OCI-LY7 (cell line): ENCODE measurements around the gene FAM20A. TPM values are rescaled to one million over a fixed set of nuclear protein-coding genes. Genes with fewer than 3 reads are reported as not detected.
A peak's percentile ranks its signal among the peaks of the same experiment; 100 is the strongest.

ENCODE experiments used
- Bru-seq: library from RNA; stranded (reverse); fragments of 400-500 nt; gene quantifications from one replicate; lab custom pipeline; 2021; lab: Mats Ljungman, UMichigan
- BruChase-seq, 2 experiments: library from RNA; stranded (reverse); fragments of 400-500 nt; gene quantifications; one replicate each; lab custom pipeline; 2021; lab: Mats Ljungman, UMichigan
- BruUV-seq: library from RNA; stranded (reverse); fragments of 400-500 nt; replicated peaks from 2 replicates; lab custom pipeline; 2021; lab: Mats Ljungman, UMichigan
- CTCF ChIA-PET: fragments of 300-600 bp; sonication (Branson Sonifier 250); formaldehyde crosslinking; loops from one replicate; lab custom pipeline; 2022; ENCODE audit warnings: antibody characterized with exemption; ENCODE audit not compliant: unreplicated experiment; lab: Charles Lee
- POLR2A ChIA-PET: fragments of 300-600 bp; sonication (Branson Sonifier 250); formaldehyde crosslinking; loops from one replicate; lab custom pipeline; 2022; ENCODE audit warnings: antibody characterized with exemption; lab: Charles Lee
- DNase-seq: peaks from one replicate; pipeline ENCODE4 v3.0.0-alpha.2; 2015; ENCODE audit warnings: low spot score
- H2AFZ ChIP-seq: fragments of 200-600 bp; sonication (generic), shearing (Covaris generic); 2 replicates; pipeline ENCODE4 v1.6.1; 2014; ENCODE audit warnings: mild to moderate bottlenecking, antibody characterized with exemption, low read length, moderate library complexity
- H3K27ac ChIP-seq: fragments of 200-600 bp; sonication (generic); 2 replicates; pipeline ENCODE4 v1.5.1; 2014; ENCODE audit warnings: mixed run types, low read depth, mild to moderate bottlenecking, moderate library complexity, low read length, inconsistent platforms; ENCODE audit not compliant: poor library complexity, severe bottlenecking
- H3K36me3 ChIP-seq: fragments of 200-600 bp; sonication (generic); 2 replicates; pipeline ENCODE4 v1.6.1; 2014; ENCODE audit warnings: mild to moderate bottlenecking, antibody characterized with exemption, low read length, moderate library complexity, mixed read lengths; ENCODE audit not compliant: insufficient read depth
- H3K4me1 ChIP-seq: fragments of 200-600 bp; sonication (generic); 2 replicates; pipeline ENCODE4 v1.5.1; 2014; ENCODE audit warnings: mild to moderate bottlenecking, low read length; ENCODE audit not compliant: insufficient read depth, poor library complexity, severe bottlenecking
- H3K4me2 ChIP-seq: fragments of 200-600 bp; sonication (generic); 2 replicates; pipeline ENCODE4 v1.6.1; 2014; ENCODE audit warnings: mild to moderate bottlenecking, low read length
- H3K4me3 ChIP-seq: fragments of 200-600 bp; sonication (generic); 2 replicates; pipeline ENCODE4 v1.5.1; 2014; ENCODE audit warnings: mild to moderate bottlenecking, low read depth, low read length; ENCODE audit not compliant: poor library complexity, severe bottlenecking
- H3K79me2 ChIP-seq: fragments of 200-600 bp; sonication (generic); 2 replicates; pipeline ENCODE4 v1.6.1; 2016; ENCODE audit warnings: low read depth, mild to moderate bottlenecking, low read length, moderate library complexity, mixed read lengths; ENCODE audit not compliant: insufficient read depth
- H3K9me2 ChIP-seq: fragments of 200-600 bp; sonication (generic); 2 replicates; pipeline ENCODE4 v1.6.1; 2016; ENCODE audit warnings: mild to moderate bottlenecking, low read length, mixed read lengths; ENCODE audit not compliant: insufficient read depth
- H3K9me3 ChIP-seq: fragments of 200-600 bp; sonication (generic); 2 replicates; pipeline ENCODE4 v1.6.1; 2014; ENCODE audit warnings: mild to moderate bottlenecking, mixed run types, low read length, mixed read lengths
- H4K20me1 ChIP-seq: fragments of 200-600 bp; sonication (generic); 2 replicates; pipeline ENCODE4 v1.6.1; 2014; ENCODE audit warnings: mild to moderate bottlenecking, antibody characterized with exemption, low read length, moderate library complexity, mixed read lengths; ENCODE audit not compliant: insufficient read depth
- EZH2phosphoT487 ChIP-seq: fragments of 200-600 bp; sonication (generic); IDR thresholded peaks from 2 replicates; pipeline ENCODE4 v1.6.1; 2018; ENCODE audit warnings: low read depth, borderline replicate concordance, mild to moderate bottlenecking, mixed run types, antibody characterized with exemption, low read length, moderate library complexity, mixed read lengths
- intact Hi-C: fragments of 100-400 bp; cut with micrococcal nuclease; formaldehyde crosslinking; loops from one replicate; pipeline ENCODE4 v1.10.0; 2022; ENCODE audit not compliant: unreplicated experiment
- long read RNA-seq: library from polyadenylated mRNA; stranded (forward); transcript quantifications from one replicate; pipeline ENCODE4 v2.0.0, GENCODE V29; 2022
- total RNA-seq, 2 experiments: library from RNA; depleted of rRNA in 1 of 2; stranded (reverse); fragments of >200 nt in 1 of 2; shearing (Covaris generic) in 1 of 2; gene quantifications; 2 replicates each; pipeline ENCODE4 v1.2.3, GENCODE V29; 2014 to 2022
- TF ChIP-seq, protein P1 (sequence below): fragments of 200-600 bp; sonication (generic); conservative IDR thresholded peaks from 2 replicates; pipeline ENCODE4 v1.5.1; 2014; ENCODE audit warnings: mild to moderate bottlenecking, antibody characterized with exemption, low read length, moderate library complexity, mixed read lengths

Gene FAM20A
- total RNA-seq (2014; rRNA removed; shearing (Covaris generic)) (not detected in 2 replicates), total RNA-seq (2022) (not detected in 2 replicates), Bru-seq, nascent RNA (not detected), BruChase-seq, experiment 1, labeled RNA remaining after a 6-hour chase (not detected), BruChase-seq, experiment 2, labeled RNA remaining after a 2-hour chase (percentile 2 among the genes with signal in this experiment)
- long read RNA-seq, partial matches to known transcripts = 0 of 3 reads
- long read RNA-seq, other reads (novel, unspliced or antisense) = 3 of 3 reads

DNA sequence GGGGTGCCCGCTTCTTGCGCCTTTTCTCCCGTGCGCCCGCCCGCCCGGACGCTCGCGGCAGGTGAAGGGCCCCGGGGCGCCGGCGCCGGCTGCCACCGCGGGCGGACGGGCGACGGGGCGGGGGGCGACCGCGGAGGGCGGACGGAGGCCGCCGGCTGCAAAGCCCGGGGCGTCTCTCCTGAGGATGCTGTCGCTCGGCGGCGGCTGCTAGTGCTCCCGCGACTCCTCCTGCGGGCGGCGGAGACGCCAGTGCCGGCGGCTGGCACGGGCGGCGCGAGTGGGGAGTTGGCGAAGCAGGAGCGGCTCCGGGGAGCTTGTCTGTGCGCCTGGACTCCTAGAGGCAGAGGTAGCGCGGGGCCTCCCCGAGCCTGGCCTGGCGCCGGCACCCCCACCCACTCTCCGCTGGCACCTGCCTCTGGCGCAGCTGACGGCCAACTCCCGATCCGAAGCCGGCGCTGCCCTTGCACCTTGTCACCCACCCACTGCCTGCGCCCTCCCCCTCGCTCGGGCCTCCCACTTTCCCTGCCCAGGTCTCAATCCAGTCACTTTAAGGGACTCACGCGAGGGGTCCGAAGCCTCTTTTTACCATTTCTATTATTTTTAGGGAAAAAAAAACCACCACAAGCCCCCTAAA lies at the start of gene FAM20A:
TSS of gene FAM20A (minus strand) at position 437 of the 634 bp plus-strand sequence. CDS start 701 bp downstream, outside the sequence.
- intact Hi-C loops = no loop called here
- TF ChIP-seq, protein P1, sequence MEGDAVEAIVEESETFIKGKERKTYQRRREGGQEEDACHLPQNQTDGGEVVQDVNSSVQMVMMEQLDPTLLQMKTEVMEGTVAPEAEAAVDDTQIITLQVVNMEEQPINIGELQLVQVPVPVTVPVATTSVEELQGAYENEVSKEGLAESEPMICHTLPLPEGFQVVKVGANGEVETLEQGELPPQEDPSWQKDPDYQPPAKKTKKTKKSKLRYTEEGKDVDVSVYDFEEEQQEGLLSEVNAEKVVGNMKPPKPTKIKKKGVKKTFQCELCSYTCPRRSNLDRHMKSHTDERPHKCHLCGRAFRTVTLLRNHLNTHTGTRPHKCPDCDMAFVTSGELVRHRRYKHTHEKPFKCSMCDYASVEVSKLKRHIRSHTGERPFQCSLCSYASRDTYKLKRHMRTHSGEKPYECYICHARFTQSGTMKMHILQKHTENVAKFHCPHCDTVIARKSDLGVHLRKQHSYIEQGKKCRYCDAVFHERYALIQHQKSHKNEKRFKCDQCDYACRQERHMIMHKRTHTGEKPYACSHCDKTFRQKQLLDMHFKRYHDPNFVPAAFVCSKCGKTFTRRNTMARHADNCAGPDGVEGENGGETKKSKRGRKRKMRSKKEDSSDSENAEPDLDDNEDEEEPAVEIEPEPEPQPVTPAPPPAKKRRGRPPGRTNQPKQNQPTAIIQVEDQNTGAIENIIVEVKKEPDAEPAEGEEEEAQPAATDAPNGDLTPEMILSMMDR = no peak
- no peak for TF ChIP-seq EZH2phosphoT487
- Histone ChIP-seq H3K79me2 (no peaks in the 10 kb centered on the region), H2AFZ (no peak within 1 kb of the TSS), H3K9me2 (no peaks in the 10 kb centered on the region), H3K4me2 (no peak within 1 kb of the TSS), H3K4me1 (no peaks in the 10 kb centered on the region), H3K27ac (no peak within 1 kb of the TSS), H4K20me1 (no peaks in the 10 kb centered on the region), H3K4me3 (no peak within 1 kb of the TSS), H3K36me3 (no peaks in the 10 kb centered on the region), H3K9me3 (no peaks in the 10 kb centered on the region)
- ChIA-PET POLR2A (interaction anchor here (1.0 kb wide), 1 partner anchor 13 kb away, joined by 3 read pairs; no protein-coding TSS in a partner anchor), CTCF (no interaction called here)
- DNase-seq = no peak
- BruUV-seq = no TSS peak

DNA sequence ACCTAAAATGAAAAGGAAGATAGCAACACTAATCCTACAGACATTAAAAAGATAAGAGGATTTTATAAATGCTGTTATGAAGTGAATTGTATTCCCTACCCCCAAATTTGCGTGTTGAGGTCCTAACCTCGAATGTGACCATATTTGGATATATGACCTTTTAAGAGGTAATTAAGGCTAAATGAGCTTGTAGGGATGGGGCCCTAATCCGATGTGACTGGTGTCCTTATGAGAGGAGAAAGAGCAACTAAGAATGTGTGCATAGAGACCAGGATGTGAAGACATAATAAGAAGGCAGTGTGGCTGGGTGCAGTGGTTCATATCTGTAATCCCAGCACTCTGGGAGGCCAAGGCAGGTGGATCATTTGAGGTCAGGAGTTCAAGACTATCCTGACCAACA lies 48.2 kb upstream of the FAM20A start:
- Histone ChIP-seq H4K20me1 (no peaks in the 10 kb centered on the region), H3K9me3 (no peaks in the 10 kb centered on the region), H3K4me3 (no peak overlapping the region), H3K79me2 (no peaks in the 10 kb centered on the region), H2AFZ (no peak overlapping the region), H3K36me3 (no peaks in the 10 kb centered on the region), H3K27ac (no peak overlapping the region), H3K4me1 (no peaks in the 10 kb centered on the region), H3K9me2 (no peaks in the 10 kb centered on the region), H3K4me2 (no peak overlapping the region)
- intact Hi-C loops = no loop called here
- ChIA-PET CTCF (no interaction called here), POLR2A (interaction anchor here (0.6 kb wide), 1 partner anchor 1331 kb away, joined by 3 read pairs; no protein-coding TSS in a partner anchor)
- no TSS peak for BruUV-seq
- DNase-seq = no peak
- TF ChIP-seq, protein P1 = no peak
- TF ChIP-seq EZH2phosphoT487 = no peak
